DMS114 treated with DMSO at 0.1 percent for 48 hours (cell line): ENCODE data around the gene RPN2.

Experiments
- DNase-seq: peaks from one replicate; lab custom pipeline; 2025; ENCODE audit not compliant: unreplicated experiment; lab: John Stamatoyannopoulos, UW

RPN2 gene

GRCh38 chr20:37179683-37180524 lies 774 bp downstream of the RPN2 start:
- DNase-seq = no peak

DNA sequence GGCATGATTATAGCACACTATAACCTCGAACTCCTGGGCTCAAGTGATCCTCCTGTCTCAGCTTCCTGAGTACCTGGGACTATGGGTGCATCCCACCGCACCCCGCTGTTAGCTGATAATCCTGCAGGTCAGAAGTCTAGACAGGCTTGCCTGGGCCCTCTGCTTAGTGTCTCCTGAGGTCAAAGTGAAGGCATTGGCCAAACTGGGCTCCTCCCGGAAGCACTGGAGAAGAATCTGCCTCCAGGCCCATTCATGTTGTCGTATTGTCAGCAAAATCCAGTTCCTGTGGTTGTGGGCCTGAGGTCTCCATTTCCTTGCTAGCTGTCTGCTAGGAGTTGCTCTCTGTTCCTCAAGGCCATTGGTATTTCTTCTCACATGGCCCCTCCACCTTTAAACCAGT lies 6.6 kb downstream of the RPN2 start:
- DNase-seq = no peak

GRCh38 chr20:37188787-37189186 lies 9.7 kb downstream of the RPN2 start:
- no peak for DNase-seq

DNA sequence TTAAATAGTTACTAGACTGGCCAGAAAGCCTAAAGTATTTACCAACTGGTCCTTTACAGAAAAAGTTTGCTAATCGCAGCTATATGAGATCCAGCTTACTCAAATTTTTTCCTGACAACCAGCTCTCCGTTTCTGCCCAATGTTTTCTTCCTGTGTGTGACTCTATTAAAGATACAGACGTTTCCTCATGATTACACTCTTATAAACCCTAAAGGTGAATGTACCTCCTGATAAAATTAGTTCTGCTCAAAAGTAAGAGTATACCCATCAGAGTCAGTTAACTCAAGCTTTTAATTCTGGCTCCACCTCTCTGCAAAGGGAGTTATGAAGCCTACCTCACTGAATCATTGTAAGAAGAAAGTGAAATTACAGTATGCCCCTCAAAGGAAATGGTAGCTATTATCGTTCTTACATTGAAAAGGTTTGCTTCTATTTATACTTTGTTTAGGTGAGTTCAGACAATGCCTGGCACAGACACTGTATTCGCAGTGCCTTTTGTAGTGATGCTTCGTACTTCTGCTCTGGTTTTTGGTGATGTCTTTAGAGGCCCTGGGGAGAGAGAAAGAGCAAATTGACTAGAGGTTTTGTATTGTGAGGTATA lies 10.4 kb downstream of the RPN2 start:
- no peak for DNase-seq

DNA sequence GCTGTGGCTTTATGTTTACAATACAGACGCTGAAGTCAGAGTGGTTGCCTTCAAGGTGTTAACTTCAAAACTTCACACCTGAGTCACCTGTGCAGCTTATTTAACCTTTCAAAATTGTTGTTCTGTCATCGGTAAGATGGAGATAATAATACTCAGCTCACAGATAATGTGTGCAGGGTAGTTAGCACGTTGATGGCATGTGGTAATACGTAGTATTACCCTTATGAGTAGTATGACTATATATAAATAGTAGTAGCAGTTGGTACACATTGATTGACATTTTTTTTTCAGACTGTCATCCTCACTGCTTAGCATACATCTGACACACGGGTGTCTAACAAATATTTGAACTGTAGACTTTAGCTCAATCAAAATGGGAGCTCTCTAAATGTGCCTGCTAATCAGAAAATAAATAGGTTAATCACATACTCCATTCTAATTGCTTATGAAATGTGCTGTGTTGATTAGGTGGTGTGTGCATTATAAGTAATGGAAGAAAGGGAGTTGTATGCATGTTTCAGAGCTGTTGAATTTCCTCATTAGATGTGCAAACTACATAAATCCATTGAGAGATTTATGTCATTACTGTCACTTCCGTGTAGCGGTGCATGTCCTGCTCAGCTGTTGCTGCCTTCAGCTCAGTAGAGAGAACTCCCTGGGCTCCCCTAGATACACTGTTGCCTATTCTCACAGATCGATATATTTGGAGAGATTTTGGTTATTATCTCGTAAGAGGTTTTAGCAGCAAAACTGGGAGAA lies 11.4 kb downstream of the RPN2 start:
- DNase-seq = no peak

GRCh38 chr20:37192137-37192854 lies 13.2 kb downstream of the RPN2 start:
- peak; percentile 56 for DNase-seq

DNA sequence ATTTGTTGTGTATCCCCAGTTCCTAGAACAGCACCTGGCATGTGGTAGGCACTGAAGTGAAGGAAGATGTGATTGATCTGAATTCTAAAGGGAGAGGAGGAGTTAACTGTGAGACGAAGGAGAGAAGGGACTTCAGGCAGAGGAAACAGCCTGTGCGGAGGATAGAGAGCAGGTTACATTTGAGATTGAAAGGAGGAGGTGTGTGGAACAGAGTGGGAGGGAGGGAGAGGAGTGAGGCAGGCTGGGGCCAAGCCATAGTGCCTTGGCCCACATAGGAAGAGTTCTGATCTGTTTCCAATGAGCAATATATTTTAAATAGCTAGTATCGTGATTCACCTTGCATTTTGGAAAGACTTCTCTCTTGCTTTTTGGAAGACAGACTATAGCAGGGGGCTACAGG lies 14.1 kb downstream of the RPN2 start:
- DNase-seq = no peak

DNA sequence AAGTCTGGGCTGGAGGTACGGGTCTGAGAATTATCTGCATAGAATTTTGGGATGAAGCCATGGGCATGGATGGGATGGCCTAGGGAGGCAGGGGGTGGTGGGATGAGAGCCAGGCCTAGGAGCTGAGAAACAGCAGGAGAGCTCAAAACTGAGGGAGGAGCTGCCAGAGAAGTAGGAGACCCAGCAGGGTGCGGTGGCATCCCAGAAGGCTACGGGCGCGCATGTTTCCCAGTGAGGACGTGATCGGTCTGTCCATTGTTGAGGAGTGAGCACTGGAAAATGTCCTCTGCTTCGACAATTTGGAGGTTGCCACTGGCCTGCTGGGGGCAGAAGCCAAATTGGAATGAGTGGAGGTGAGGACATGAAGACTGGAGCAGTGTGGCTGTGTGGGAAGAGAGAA lies 14.7 kb downstream of the RPN2 start:
- DNase-seq = no peak

DNA sequence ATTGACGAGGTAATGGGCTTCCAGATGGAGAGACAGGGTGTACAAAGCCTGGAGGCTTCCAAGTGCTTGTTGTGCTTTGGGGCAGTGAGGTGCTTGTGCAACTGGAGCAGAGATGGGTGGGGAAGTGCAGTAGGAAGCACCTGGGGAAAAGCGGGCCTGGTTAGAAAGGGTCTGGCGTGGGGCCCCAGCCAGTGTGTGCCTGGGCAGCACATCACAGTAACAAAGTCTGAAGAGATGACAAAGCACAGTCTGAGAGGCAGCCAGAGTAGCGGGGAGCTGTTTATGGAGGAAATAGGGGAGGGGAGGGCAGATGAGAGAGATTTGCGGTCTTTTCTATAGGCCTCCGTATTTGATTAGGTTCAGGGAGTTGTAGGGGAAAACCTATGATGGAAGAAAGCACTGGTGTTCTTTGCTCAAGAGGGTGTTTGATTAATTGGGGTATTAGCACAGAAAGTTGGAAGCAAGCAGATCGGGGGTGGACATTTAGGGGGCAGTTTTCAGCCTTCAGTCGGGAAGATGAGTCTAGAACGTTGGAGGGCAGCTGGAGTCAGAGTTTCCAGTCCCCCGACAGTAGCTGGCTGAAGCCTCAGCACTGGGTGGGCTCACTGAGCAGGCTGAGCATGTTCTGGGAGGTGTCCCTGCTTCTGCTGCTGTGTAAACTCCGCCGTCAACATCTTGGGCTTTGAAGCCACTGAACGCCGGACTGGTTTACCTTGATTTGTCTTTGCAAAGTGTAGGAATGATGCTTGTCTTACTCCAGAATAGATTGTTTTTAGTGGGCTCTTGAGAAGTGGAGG lies 15.7 kb downstream of the RPN2 start:
- no peak for DNase-seq

DNA sequence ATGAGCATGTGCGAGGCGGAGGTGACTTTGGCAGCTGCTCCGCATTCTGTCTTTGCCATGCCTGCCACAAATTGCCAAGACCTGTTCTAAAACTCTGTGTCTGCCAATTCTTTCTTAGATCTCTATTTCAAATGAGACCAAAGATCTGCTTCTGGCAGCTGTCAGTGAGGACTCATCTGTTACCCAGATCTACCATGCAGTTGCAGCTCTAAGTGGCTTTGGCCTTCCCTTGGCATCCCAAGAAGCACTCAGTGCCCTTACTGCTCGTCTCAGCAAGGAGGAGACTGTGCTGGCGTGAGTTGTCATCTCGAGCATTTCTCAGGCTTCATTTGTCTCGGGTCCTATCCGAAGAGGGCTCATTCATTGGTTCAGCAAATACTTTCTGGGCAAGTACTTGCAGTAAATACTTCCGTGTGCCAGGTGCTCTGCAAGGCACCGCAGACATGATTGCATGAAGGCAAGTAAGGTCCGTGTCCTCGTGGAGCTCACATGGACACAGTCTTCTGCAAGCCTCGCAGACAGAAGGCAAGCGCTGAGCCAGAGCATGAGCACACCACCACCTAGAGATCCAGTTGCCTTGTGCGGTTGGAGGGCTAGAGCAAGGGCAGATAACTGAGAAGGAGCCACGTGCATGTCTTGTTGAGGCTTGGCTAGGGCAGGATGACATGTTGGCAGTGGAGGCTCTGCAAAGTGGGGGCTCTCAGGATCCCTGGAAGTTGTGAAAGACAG lies 20.0 kb downstream of the RPN2 start:
- DNase-seq = no peak

DNA sequence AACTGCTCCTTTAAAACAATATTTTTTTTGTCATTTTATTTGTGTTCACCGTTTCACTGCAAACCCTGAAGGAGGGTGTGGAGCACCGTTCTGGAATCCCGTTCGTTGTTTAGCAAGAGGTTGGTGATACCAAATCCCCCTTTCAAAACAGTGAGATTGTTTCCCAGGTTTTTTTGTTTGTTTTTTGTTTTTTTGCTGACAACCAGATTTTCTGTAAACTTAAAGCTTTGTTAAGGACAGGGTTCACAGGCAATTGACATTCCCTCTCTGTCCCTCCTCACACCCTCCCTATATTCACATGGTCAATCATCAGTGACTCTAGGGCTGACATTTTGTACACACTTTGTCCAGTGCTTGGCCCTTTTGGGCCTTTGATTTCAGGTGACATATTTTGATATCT lies 21.2 kb downstream of the RPN2 start:
- DNase-seq = no peak

GRCh38 chr20:37200926-37201826 lies 22.0 kb downstream of the RPN2 start:
- DNase-seq = no peak

- DNase-seq = no peak
Observed at GRCh38 chr20:37201827-37202162, 22.7 kb downstream of the RPN2 start.

GRCh38 chr20:37202267-37202943 lies 23.3 kb downstream of the RPN2 start:
- peak; percentile 41 for DNase-seq

DNA sequence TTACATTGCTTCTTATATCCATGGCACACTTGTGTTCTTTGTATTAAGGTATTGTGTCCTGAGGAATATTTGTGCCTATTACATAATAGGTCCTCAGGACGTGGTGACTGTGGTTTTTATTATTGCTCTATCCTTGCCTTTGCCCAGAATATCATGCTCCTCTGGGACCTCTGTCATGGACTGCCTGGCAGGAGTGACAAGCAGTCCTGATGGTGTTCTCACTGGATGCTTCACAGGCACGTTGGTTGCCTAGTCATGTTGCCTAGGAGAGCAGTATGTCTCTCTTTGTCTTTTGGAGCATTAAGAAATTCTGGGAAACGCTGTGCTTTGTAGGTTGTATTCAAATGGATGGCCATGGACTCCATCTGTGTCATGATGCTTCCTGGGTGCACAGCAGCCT lies 24.9 kb downstream of the RPN2 start:
- DNase-seq = no peak

- no peak for DNase-seq
Observed at GRCh38 chr20:37205130-37205529, 26.0 kb downstream of the RPN2 start.

DNA sequence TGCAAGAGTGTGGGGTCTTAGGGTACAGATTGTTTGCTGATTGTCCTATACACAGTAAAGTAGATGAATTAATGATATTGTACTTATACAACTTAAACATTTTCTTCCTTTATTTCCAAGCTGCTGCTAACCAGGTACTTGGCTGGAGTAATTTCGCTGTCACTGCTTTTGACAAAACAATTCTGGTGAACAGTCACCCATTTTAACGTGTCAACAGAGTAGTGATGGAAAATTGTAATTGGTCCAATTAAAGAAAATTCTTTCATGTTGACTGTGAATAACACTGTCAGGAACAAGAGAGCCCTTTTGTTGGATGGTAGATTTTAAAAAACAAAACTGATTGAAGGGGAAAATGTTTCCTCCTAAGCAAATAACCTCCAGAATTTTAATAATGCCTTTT lies 26.7 kb downstream of the RPN2 start:
- no peak for DNase-seq

DNA sequence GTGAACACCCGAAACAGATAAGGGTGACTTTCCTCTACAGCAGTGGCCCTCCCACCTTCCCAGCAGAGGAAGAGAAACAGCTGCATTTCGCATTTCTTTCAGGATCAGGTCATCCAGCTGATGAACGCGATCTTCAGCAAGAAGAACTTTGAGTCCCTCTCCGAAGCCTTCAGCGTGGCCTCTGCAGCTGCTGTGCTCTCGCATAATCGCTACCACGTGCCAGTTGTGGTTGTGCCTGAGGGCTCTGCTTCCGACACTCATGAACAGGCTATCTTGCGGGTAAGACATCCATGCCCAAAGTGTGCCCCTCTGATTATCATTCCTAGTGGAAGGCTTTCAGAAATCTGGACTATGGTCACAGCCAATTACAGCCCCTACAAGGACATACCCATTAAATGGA lies 28.0 kb downstream of the RPN2 start:
- DNase-seq = no peak
